Measurements from ENCODE around the gene OR5I1.
"Not testable (repeated sequence)": the region's sequence is repeated elsewhere in the genome, so short reads cannot be mapped to it uniquely, and the experiment has no call there.

The OR5I1 gene

GRCh38 chr11:55936300-55936699, at the start of gene OR5I1:
TSS of gene OR5I1 (minus strand) at chr11:55936400. CDS start at chr11:55936400, 0 bp downstream.
- no peak for DNase-seq (ENCODE audit: low spot score)

- no peak for DNase-seq (ENCODE audit: low spot score)
These were observed 34.7 kb upstream of the OR5I1 start for GRCh38 chr11:55970935-55971334.

DNA sequence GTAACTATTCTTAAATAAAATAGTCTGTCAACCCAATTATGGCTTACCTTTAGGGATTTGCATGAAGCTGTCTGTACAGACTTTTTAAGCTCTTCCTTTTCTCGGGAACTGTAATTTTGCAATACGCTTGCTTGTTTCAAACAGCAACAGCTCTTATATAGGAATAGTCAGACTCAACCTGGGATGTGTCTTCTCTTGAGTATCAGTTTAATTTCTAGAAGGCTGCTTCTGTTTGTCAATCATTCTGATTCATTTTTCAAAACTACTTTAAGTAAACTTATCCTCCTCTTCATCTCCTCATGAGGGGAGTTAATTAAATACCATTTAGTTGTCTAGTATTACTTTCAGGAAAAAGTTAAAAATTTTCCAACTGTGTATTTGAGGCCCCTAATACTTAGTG, 33.6 kb upstream of the OR5I1 start, which contains the start of gene OR10AG1:
Gene OR10AG1, minus strand, starts transcription at position 101 of the 400 bp plus-strand sequence. Its CDS starts 38 bp downstream, at position 63.
- DNase-seq (ENCODE audit: low spot score) = no peak

GRCh38 chr11:55967914-55968313, 31.7 kb upstream of the OR5I1 start:
- no peak for DNase-seq (ENCODE audit: low spot score)

GRCh38 chr11:55966391-55966790, 30.2 kb upstream of the OR5I1 start:
- no peak for DNase-seq (ENCODE audit: low spot score)

DNA sequence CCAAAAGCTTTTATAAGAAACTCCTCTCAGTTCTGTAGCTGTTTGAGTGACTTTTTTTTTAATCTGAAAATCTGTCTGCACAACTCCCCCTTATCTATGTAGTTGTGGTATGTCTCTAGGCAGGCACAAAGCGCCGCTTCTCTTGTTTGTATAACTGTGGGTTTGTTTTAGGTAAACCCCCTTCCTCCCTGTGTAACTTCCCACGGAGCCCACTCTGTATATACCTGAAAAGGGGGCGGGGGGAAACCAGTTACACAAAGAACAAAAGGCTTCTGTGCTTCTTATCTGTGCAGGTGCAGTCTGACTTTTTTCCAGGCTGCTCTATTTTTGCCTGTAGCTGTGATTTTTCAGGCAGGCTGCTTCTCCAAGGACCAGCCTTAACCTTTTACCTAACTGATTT, 20.3 kb upstream of the OR5I1 start:
- no peak for DNase-seq (ENCODE audit: low spot score)

DNA sequence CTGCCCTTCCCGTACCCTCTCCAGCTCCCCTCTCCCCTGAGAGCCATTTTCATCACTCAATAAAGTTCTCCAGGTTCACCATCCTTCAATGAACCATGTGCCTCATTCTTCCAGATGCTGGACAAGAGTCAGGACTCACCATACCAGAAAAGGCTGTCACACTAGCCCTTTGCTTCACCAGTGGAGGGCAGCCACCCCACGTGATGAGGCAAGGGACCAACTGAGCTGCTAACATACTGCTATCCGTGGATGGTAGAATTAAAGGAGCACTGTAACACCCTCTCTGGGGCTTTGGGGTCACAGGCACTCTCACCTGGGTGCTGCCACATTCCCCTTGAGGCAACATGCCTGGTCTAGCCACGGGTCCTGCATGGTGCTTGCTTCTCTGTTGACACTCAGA, 13.1 kb upstream of the OR5I1 start:
- DNase-seq (ENCODE audit: low spot score) = no peak

- DNase-seq (ENCODE audit: low spot score) = peak; percentile 14
These were observed 6.7 kb upstream of the OR5I1 start for GRCh38 chr11:55942785-55943392.

GRCh38 chr11:55920537-55920936, 15.7 kb downstream of the OR5I1 start:
- no peak for DNase-seq (ENCODE audit: low spot score)

- no peak for DNase-seq (ENCODE audit: low spot score)
These were observed 21.7 kb downstream of the OR5I1 start, which contains the start of gene OR5W2 for GRCh38 chr11:55914482-55914881. TSS of gene OR5W2 (minus strand) at chr11:55914582. CDS start at chr11:55914582, 0 bp downstream.

- DNase-seq (ENCODE audit: low spot score) = no peak
These were observed 33.9 kb downstream of the OR5I1 start for GRCh38 chr11:55902308-55902707.

DNA sequence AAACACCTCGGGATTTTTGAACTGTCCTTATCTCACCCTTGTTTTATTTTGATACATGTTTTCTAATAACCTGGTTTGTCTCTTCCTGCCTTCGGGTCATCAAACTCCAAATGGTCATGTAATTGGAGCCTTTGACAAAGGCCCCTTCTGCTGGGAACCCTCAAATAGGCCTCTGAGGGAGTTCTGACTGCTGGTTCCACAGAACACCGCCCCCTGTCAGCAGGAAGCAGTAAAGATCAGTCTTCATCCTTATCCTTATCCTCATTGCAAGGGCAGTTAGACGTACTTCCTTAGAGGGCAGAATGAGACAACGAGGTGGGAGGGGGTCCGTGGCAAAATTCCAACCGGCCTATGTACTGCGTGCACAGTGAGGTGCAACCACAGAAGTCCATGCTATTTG, 41.0 kb downstream of the OR5I1 start:
- no peak for DNase-seq (ENCODE audit: low spot score)

GRCh38 chr11:55885481-55885880, 50.7 kb downstream of the OR5I1 start:
- DNase-seq (ENCODE audit: low spot score) = not testable (repeated sequence)
